GM18505 (cell line): Measurements from ENCODE around the gene MAMDC2.

Source experiments
- ATAC-seq: cut with Tn5 transposase; IDR thresholded peaks from one replicate; pipeline ENCODE4 v1.9.1; 2021; ENCODE audit not compliant: unreplicated experiment
- POLR2A ChIP-seq: IDR thresholded peaks from 4 replicates; pipeline ENCODE4 v1.6.1; 2011; ENCODE audit warnings: borderline replicate concordance; ENCODE audit not compliant: insufficient read depth, insufficient read length; ENCODE audit errors: extremely low read depth

Gene MAMDC2

GRCh38 chr9:70066418-70066817 lies 22.8 kb downstream of the MAMDC2 start:
- no peak for ATAC-seq
- no peak for TF ChIP-seq POLR2A

GRCh38 chr9:70066874-70067273 lies 23.2 kb downstream of the MAMDC2 start:
- no peak for ATAC-seq
- no peak for TF ChIP-seq POLR2A

- no peak for ATAC-seq
- no peak for TF ChIP-seq POLR2A
Measured at GRCh38 chr9:70069704-70070103, 26.1 kb downstream of the MAMDC2 start.

GRCh38 chr9:70073193-70073592 lies 29.5 kb downstream of the MAMDC2 start:
- no peak for TF ChIP-seq POLR2A
- no peak for ATAC-seq

GRCh38 chr9:70073756-70074155 lies 30.1 kb downstream of the MAMDC2 start:
- TF ChIP-seq POLR2A: no peak
- no peak for ATAC-seq

- no peak for ATAC-seq
- TF ChIP-seq POLR2A: no peak
Measured at GRCh38 chr9:70076678-70077077, 33.0 kb downstream of the MAMDC2 start.

- ATAC-seq: no peak
- no peak for TF ChIP-seq POLR2A
Measured at GRCh38 chr9:70079417-70080037, 35.9 kb downstream of the MAMDC2 start.

- no peak for ATAC-seq
- no peak for TF ChIP-seq POLR2A
Measured at GRCh38 chr9:70080481-70081119, 37.0 kb downstream of the MAMDC2 start.

GRCh38 chr9:70081120-70081495 lies 37.5 kb downstream of the MAMDC2 start:
- no peak for TF ChIP-seq POLR2A

GRCh38 chr9:70083429-70083828 lies 39.8 kb downstream of the MAMDC2 start:
- no peak for TF ChIP-seq POLR2A

More at GRCh38 chr9:70081120-70081495, 37.5 kb downstream of the MAMDC2 start:
- no peak for ATAC-seq

GRCh38 chr9:70085241-70085640 lies 41.6 kb downstream of the MAMDC2 start:
- no peak for TF ChIP-seq POLR2A
- no peak for ATAC-seq

More at GRCh38 chr9:70083429-70083828, 39.8 kb downstream of the MAMDC2 start:
- no peak for ATAC-seq

- no peak for ATAC-seq
- no peak for TF ChIP-seq POLR2A
Measured at GRCh38 chr9:70091103-70091502, 47.5 kb downstream of the MAMDC2 start.

- ATAC-seq: no peak
- TF ChIP-seq POLR2A: no peak
Measured at GRCh38 chr9:70091572-70091971, 47.9 kb downstream of the MAMDC2 start.

- no peak for ATAC-seq
- TF ChIP-seq POLR2A: no peak
Measured at GRCh38 chr9:70092190-70092589, 48.5 kb downstream of the MAMDC2 start.

GRCh38 chr9:70093095-70093494 lies 49.4 kb downstream of the MAMDC2 start:
- no peak for TF ChIP-seq POLR2A
- no peak for ATAC-seq

GRCh38 chr9:70093944-70094343 lies 50.3 kb downstream of the MAMDC2 start:
- no peak for TF ChIP-seq POLR2A
- ATAC-seq: no peak

- no peak for ATAC-seq
- no peak for TF ChIP-seq POLR2A
Measured at GRCh38 chr9:70094747-70095146, 51.1 kb downstream of the MAMDC2 start.
